Subcutaneous abdominal adipose tissue (tissue), 5 donors: Measurements from ENCODE around the gene CUZD1.

Experiments
- H3K27ac ChIP-seq: one replicate; pipeline ENCODE4 v1.7.0; 2013; ENCODE audit warnings: low read depth, mild to moderate bottlenecking, inconsistent platforms, low read length, moderate library complexity
- H3K27me3 ChIP-seq, 5 donors: one replicate each; pipeline ENCODE4 v1.7.0; 2013; ENCODE audit warnings: low read length in 5 of 5, inconsistent platforms in 1 of 5; ENCODE audit not compliant: control insufficient read depth in 5 of 5, insufficient read depth in 4 of 5
- H3K36me3 ChIP-seq, 5 donors: one replicate each; pipeline ENCODE4 v1.7.0; 2013; ENCODE audit warnings: low read length in 5 of 5; ENCODE audit not compliant: control insufficient read depth in 5 of 5, insufficient read depth in 5 of 5
- H3K4me1 ChIP-seq, 5 donors: one replicate each; pipeline ENCODE4 v1.7.0; 2013; ENCODE audit warnings: low read length in 5 of 5, mild to moderate bottlenecking in 3 of 5, moderate library complexity in 1 of 5; ENCODE audit not compliant: control insufficient read depth in 5 of 5, insufficient read depth in 5 of 5
- H3K4me3 ChIP-seq, 5 donors: one replicate each; pipeline ENCODE4 v1.7.0; 2013; ENCODE audit warnings: low read length in 5 of 5, low read depth in 1 of 5
- H3K9ac ChIP-seq, 5 donors: one replicate each; pipeline ENCODE4 v1.7.0; 2013; ENCODE audit warnings: low read length in 5 of 5, mild to moderate bottlenecking in 4 of 5, moderate library complexity in 3 of 5
- H3K9me3 ChIP-seq, 5 donors: one replicate each; pipeline ENCODE4 v1.7.0; 2013; ENCODE audit warnings: low read length in 5 of 5; ENCODE audit not compliant: control insufficient read depth in 5 of 5
- donor health status: healthy.
- donor health status: healthy.
- donor health status: healthy.
- donor health status: healthy.
- donor health status: healthy.

Gene CUZD1

DNA sequence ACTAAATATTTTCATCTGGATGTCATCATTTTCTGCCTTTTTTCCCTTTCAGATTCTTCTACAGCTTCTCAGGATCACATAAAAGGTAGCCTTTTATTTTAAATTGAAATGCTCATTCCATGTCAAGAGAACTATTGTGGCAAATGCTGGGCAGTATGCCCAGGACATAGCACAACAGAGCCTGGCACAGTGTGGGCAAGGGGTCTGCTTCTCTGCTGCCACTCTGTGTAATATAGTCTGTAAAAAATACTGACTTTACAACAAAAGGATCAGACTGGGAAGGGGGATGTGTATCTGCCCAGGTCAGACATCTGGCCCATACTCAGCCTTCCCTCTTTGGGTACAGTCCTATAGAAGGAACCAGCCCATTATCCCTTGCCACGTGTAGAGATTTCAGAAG is 62.7 kb downstream of the CUZD1 start:
- H3K9ac ChIP-seq, result no peak overlapping the region
- H3K4me3 ChIP-seq, result no peak overlapping the region
- H3K27ac ChIP-seq, result no peak overlapping the region
- peaks cover 0 to 7% (median 0%) of the 10 kb centered on the region in 5 donors for H3K9me3 ChIP-seq
- H3K36me3 ChIP-seq, result no peaks in the 10 kb centered on the region
- peaks cover 0 to 2% (median 0%) of the 10 kb centered on the region in 5 donors for H3K27me3 ChIP-seq
- H3K4me1 ChIP-seq, result no peaks in the 10 kb centered on the region
